C4-2B (cell line): Measurements from ENCODE around the gene EN2.

Experiments
- CTCF ChIP-seq: fragments of 450-650 bp; conservative IDR thresholded peaks from 2 replicates; pipeline ENCODE4 v1.5.1; 2017; ENCODE audit warnings: mild to moderate bottlenecking
- ZFX ChIP-seq: fragments of 450-650 bp; IDR thresholded peaks from 2 replicates; pipeline ENCODE4 v1.6.1; 2017

GRCh38 chr7:155447603-155448002 lies 10.3 kb upstream of the EN2 start:
- no peak for TF ChIP-seq CTCF
- TF ChIP-seq ZFX, result no peak
